ENCODE data around the gene PCDHGB4.

DNA sequence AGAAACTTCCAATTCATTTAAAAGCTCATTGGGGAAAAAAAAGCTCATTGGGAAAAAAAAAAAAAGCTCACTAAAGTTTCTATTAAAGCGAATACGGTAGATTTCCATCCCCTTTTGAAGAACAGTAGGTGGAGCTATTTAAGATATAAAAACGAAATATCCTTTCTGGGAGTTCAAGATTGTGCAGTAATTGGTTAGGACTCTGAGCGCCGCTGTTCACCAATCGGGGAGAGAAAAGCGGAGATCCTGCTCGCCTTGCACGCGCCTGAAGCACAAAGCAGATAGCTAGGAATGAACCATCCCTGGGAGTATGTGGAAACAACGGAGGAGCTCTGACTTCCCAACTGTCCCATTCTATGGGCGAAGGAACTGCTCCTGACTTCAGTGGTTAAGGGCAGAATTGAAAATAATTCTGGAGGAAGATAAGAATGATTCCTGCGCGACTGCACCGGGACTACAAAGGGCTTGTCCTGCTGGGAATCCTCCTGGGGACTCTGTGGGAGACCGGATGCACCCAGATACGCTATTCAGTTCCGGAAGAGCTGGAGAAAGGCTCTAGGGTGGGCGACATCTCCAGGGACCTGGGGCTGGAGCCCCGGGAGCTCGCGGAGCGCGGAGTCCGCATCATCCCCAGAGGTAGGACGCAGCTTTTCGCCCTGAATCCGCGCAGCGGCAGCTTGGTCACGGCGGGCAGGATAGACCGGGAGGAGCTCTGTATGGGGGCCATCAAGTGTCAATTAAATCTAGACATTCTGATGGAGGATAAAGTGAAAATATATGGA lies 43.0 kb downstream of the PCDHGB4 start, which contains the start of gene PCDHGA12:
- TF ChIP-seq, protein P1, sequence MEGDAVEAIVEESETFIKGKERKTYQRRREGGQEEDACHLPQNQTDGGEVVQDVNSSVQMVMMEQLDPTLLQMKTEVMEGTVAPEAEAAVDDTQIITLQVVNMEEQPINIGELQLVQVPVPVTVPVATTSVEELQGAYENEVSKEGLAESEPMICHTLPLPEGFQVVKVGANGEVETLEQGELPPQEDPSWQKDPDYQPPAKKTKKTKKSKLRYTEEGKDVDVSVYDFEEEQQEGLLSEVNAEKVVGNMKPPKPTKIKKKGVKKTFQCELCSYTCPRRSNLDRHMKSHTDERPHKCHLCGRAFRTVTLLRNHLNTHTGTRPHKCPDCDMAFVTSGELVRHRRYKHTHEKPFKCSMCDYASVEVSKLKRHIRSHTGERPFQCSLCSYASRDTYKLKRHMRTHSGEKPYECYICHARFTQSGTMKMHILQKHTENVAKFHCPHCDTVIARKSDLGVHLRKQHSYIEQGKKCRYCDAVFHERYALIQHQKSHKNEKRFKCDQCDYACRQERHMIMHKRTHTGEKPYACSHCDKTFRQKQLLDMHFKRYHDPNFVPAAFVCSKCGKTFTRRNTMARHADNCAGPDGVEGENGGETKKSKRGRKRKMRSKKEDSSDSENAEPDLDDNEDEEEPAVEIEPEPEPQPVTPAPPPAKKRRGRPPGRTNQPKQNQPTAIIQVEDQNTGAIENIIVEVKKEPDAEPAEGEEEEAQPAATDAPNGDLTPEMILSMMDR (IDR thresholded peaks at IDR 0.05), result peak in 3 of 4 experiments; percentile 17 to 44 (median 41)
- no peak for TF ChIP-seq POLR2AphosphoS5 (IDR thresholded peaks at IDR 0.05)
- no peak for TF ChIP-seq EP300 (IDR thresholded peaks at IDR 0.05)
- TF ChIP-seq POLR2A (IDR thresholded peaks at IDR 0.05), result no peak
